H9 (cell line): Measurements from ENCODE around the gene LRRC14B. TPM values are rescaled to one million over a fixed set of nuclear protein-coding genes. Genes with fewer than 3 reads are reported as not detected.

Source experiments
- DNase-seq: peaks from one replicate; pipeline ENCODE4 v3.0.0-alpha.2; 2017
- H2AFZ ChIP-seq: one replicate; pipeline ENCODE4 v1.6.1; 2013; ENCODE audit warnings: mild to moderate bottlenecking, low read length, control low read depth, moderate library complexity
- H2AK5ac ChIP-seq: 2 replicates; pipeline ENCODE4 v1.6.1; 2013; ENCODE audit warnings: low read length, control low read depth, mixed read lengths; ENCODE audit not compliant: insufficient read length
- H2BK120ac ChIP-seq: one replicate; pipeline ENCODE4 v1.6.1; 2013; ENCODE audit warnings: low read depth, mild to moderate bottlenecking, low read length, control low read depth, inconsistent platforms; ENCODE audit not compliant: poor library complexity, severe bottlenecking
- H2BK12ac ChIP-seq: 2 replicates; pipeline ENCODE4 v1.6.1; 2013; ENCODE audit warnings: low read length, control low read depth, mixed read lengths, low read depth; ENCODE audit not compliant: insufficient read length
- H2BK15ac ChIP-seq: 2 replicates; pipeline ENCODE4 v1.6.1; 2013; ENCODE audit warnings: low read depth, low read length, control low read depth
- H2BK20ac ChIP-seq: one replicate; pipeline ENCODE4 v1.6.1; 2013; ENCODE audit warnings: low read depth, mild to moderate bottlenecking, low read length, control low read depth, inconsistent platforms; ENCODE audit not compliant: poor library complexity, severe bottlenecking
- H2BK5ac ChIP-seq: 2 replicates; pipeline ENCODE4 v1.6.1; 2013; ENCODE audit warnings: low read length, control low read depth, mixed read lengths; ENCODE audit not compliant: insufficient read length
- H3K14ac ChIP-seq: 2 replicates; pipeline ENCODE4 v1.6.1; 2013; ENCODE audit warnings: low read length, control low read depth; ENCODE audit not compliant: insufficient read depth
- H3K18ac ChIP-seq: 2 replicates; pipeline ENCODE4 v1.6.1; 2013; ENCODE audit warnings: low read depth, mild to moderate bottlenecking, mixed read lengths, low read length, control low read depth; ENCODE audit not compliant: insufficient read length
- H3K23ac ChIP-seq: 2 replicates; pipeline ENCODE4 v1.6.1; 2013; ENCODE audit warnings: low read length, control low read depth, mixed read lengths, low read depth; ENCODE audit not compliant: insufficient read length
- H3K23me2 ChIP-seq: 2 replicates; pipeline ENCODE4 v1.6.1; 2013; ENCODE audit warnings: low read depth, mild to moderate bottlenecking, mixed read lengths, low read length, control low read depth; ENCODE audit not compliant: insufficient read length, poor library complexity, severe bottlenecking
- H3K27ac ChIP-seq: 2 replicates; pipeline ENCODE4 v1.5.1; 2013; ENCODE audit warnings: low read length, control low read depth, mixed read lengths, low read depth; ENCODE audit not compliant: insufficient read length
- H3K27me3 ChIP-seq: 2 replicates; pipeline ENCODE4 v1.6.1; 2013; ENCODE audit warnings: low read length, control low read depth, inconsistent platforms; ENCODE audit not compliant: insufficient read depth
- H3K4ac ChIP-seq: 2 replicates; pipeline ENCODE4 v1.6.1; 2013; ENCODE audit warnings: low read depth, mild to moderate bottlenecking, control low read depth, inconsistent platforms, low read length, moderate library complexity
- H3K4me1 ChIP-seq: 2 replicates; pipeline ENCODE4 v1.6.1; 2013; ENCODE audit warnings: low read length, control low read depth, inconsistent platforms; ENCODE audit not compliant: insufficient read depth
- H3K4me2 ChIP-seq: 2 replicates; pipeline ENCODE4 v1.6.1; 2013; ENCODE audit warnings: low read length, control low read depth, mixed read lengths; ENCODE audit not compliant: insufficient read length, insufficient read depth
- H3K56ac ChIP-seq: 2 replicates; pipeline ENCODE4 v1.6.1; 2013; ENCODE audit warnings: low read depth, mild to moderate bottlenecking, mixed read lengths, low read length, control low read depth; ENCODE audit not compliant: insufficient read length
- H3K79me1 ChIP-seq: 2 replicates; pipeline ENCODE4 v1.6.1; 2013; ENCODE audit warnings: low read depth, mild to moderate bottlenecking, moderate library complexity, low read length, control low read depth, inconsistent platforms; ENCODE audit not compliant: insufficient read depth, poor library complexity, severe bottlenecking
- H3K79me2 ChIP-seq: 2 replicates; pipeline ENCODE4 v1.6.1; 2013; ENCODE audit warnings: low read length, control low read depth, inconsistent platforms; ENCODE audit not compliant: insufficient read depth
- H3K9ac ChIP-seq: 2 replicates; pipeline ENCODE4 v1.6.1; 2013; ENCODE audit warnings: low read length, control low read depth, mixed read lengths; ENCODE audit not compliant: insufficient read length; ENCODE audit errors: extremely low read depth
- H3K9me3 ChIP-seq: one replicate; pipeline ENCODE4 v1.6.1; 2013; ENCODE audit warnings: low read depth, low read length, inconsistent platforms; ENCODE audit not compliant: control insufficient read depth
- H3T11ph ChIP-seq: one replicate; pipeline ENCODE4 v1.6.1; 2013; ENCODE audit warnings: mild to moderate bottlenecking, low read length, control low read depth, inconsistent platforms
- H4K20me1 ChIP-seq: one replicate; pipeline ENCODE4 v1.6.1; 2013; ENCODE audit not compliant: control insufficient read depth, insufficient read length, insufficient read depth
- H4K5ac ChIP-seq: 2 replicates; pipeline ENCODE4 v1.6.1; 2013; ENCODE audit warnings: low read depth, mild to moderate bottlenecking, mixed read lengths, low read length, control low read depth; ENCODE audit not compliant: insufficient read length
- H4K8ac ChIP-seq: replicated peaks from 2 replicates; pipeline ENCODE4 v1.6.1; 2013; ENCODE audit warnings: low read length, control low read depth, mixed read lengths, low read depth; ENCODE audit not compliant: insufficient read length
- H4K91ac ChIP-seq: 2 replicates; pipeline ENCODE4 v1.6.1; 2013; ENCODE audit warnings: low read depth, mild to moderate bottlenecking, moderate library complexity, mixed read lengths, low read length, control low read depth; ENCODE audit not compliant: insufficient read length
- H3K27ac Mint-ChIP-seq, 3 experiments: 2 replicates in 2 of 3; 3 replicates in 1 of 3; pipeline ENCODE4 v1.8.0; 2020 to 2021; ENCODE audit warnings: mixed read lengths in 3 of 3, mild to moderate bottlenecking in 1 of 3, moderate library complexity in 1 of 3
- H3K27me3 Mint-ChIP-seq: 2 replicates; pipeline ENCODE4 v1.8.0; 2021; ENCODE audit warnings: low read depth, mild to moderate bottlenecking, moderate library complexity, mixed read lengths
- H3K36me3 Mint-ChIP-seq, 3 experiments: 2 replicates in 2 of 3; 3 replicates in 1 of 3; pipeline ENCODE4 v1.8.0; 2020 to 2021; ENCODE audit warnings: low read depth in 3 of 3, mixed read lengths in 3 of 3; ENCODE audit not compliant: insufficient read depth in 1 of 3
- H3K4me1 Mint-ChIP-seq, 2 experiments: 2 replicates each; pipeline ENCODE4 v1.8.0; 2020; ENCODE audit warnings: mixed read lengths in 2 of 2
- H3K4me3 Mint-ChIP-seq, 2 experiments: 2 replicates in 1 of 2; 3 replicates in 1 of 2; pipeline ENCODE4 v1.8.0; 2020 to 2021; ENCODE audit warnings: mild to moderate bottlenecking in 2 of 2, mixed read lengths in 2 of 2, moderate library complexity in 1 of 2
- H3K9me3 Mint-ChIP-seq, 2 experiments: 2 replicates in 1 of 2; 3 replicates in 1 of 2; pipeline ENCODE4 v1.8.0; 2020; ENCODE audit warnings: mild to moderate bottlenecking in 2 of 2, mixed read lengths in 2 of 2, moderate library complexity in 1 of 2
- CTCF ChIP-seq: fragments of 200-600 bp; sonication (generic); conservative IDR thresholded peaks from 3 replicates; pipeline ENCODE4 v1.8.0; 2021; ENCODE audit warnings: antibody characterized with exemption, mild to moderate bottlenecking
- WGBS: extraction: QIAGEN DNeasy Blood & Tissue Kit; methylation state at CpG from one replicate; pipeline ENCODE4 v1.1.7; 2013; ENCODE audit warnings: missing lambda C conversion rate, low lambda C conversion rate, mixed read lengths; ENCODE audit not compliant: insufficient read length; ENCODE audit errors: extremely low coverage; 5-methylcytosine and 5-hydroxymethylcytosine counted together
- total RNA-seq: library from RNA; stranded (reverse); gene quantifications from 2 replicates; pipeline ENCODE4 v1.2.1, GENCODE V29; 2021

Gene LRRC14B
- total RNA-seq, 1 experiment from 2014 or later: not detected

DNA sequence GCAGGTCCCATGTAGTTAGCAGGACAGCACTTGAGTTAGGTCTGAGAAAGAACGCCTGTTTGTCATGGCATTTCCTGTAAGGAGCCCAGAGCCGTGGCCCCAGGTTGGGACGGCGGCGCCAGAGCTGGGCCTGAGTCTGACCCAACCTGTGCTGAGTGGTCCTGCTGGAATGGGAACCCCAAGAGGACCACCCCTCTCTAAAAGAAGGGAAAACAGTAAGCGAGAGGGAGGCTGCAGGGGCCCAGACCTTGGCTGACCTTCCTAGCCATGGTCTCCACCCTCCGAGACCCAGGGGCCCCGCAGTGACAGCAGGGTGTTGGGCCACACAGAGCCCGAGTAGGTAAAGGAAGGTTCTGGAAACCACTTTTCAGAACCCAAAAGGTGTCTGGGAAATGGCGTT is 1.8 kb upstream of the LRRC14B start:
- H3K18ac ChIP-seq: no peak overlapping the region
- no peak overlapping the region for H4K5ac ChIP-seq
- no peak for TF ChIP-seq CTCF
- no peaks in the 10 kb centered on the region for H3K79me2 ChIP-seq
- no peaks in the 10 kb centered on the region for H3K23me2 ChIP-seq
- H3K79me1 ChIP-seq: no peaks in the 10 kb centered on the region
- no peak overlapping the region for H2BK120ac ChIP-seq
- Mint-ChIP-seq H3K36me3 (peaks cover 0 to 5% (median 5%) of the 10 kb centered on the region in 3 experiments; a peak in 3 of 7 replicates), H3K9me3 (no peaks in the 10 kb centered on the region), H3K27me3 (peaks cover 9% of the 10 kb centered on the region), H3K27ac (no peak overlapping the region), H3K4me3 (no peak overlapping the region), H3K4me1 (peaks cover 9 to 13% of the 10 kb centered on the region in 2 experiments)
- H4K91ac ChIP-seq: no peak overlapping the region
- no peak for DNase-seq
- no peak overlapping the region for H2AFZ ChIP-seq
- H3K27ac ChIP-seq: no peak overlapping the region
- H3K23ac ChIP-seq: no peak overlapping the region
- no peak overlapping the region for H3K4ac ChIP-seq
- H4K20me1 ChIP-seq: no peaks in the 10 kb centered on the region
- no peak overlapping the region for H2BK12ac ChIP-seq
- no peaks in the 10 kb centered on the region for H3K27me3 ChIP-seq
- no peak overlapping the region for H2BK20ac ChIP-seq
- H3K14ac ChIP-seq: no peak overlapping the region
- no peak overlapping the region for H2BK15ac ChIP-seq
- no peak overlapping the region for H3K4me2 ChIP-seq
- no peaks in the 10 kb centered on the region for H3K9me3 ChIP-seq
- no peak overlapping the region for H2AK5ac ChIP-seq
- H2BK5ac ChIP-seq: no peak overlapping the region
- H4K8ac ChIP-seq: no peak overlapping the region
- H3K56ac ChIP-seq: no peak overlapping the region
- 0 out of 2 replicates have a peak, but pooled peaks cover 3% of the 10 kb centered on the region for H3K4me1 ChIP-seq
- WGBS: no CpG with 5 or more reads among the region's 10 CpGs
- H3T11ph ChIP-seq: no peak overlapping the region
- no peak overlapping the region for H3K9ac ChIP-seq
